AG09319 (cell line): ENCODE data around the gene ST6GALNAC6.
"Not testable (repeated sequence)": the region's sequence is repeated elsewhere in the genome, so short reads cannot be mapped to it uniquely, and the experiment has no call there.

Experiments
- DNase-seq: peaks from one replicate; pipeline ENCODE4 v3.0.0-alpha.2; 2010; ENCODE audit warnings: low read depth; ENCODE audit errors: extremely low read depth
- TF ChIP-seq, protein P1 (sequence below): IDR thresholded peaks from 2 replicates; pipeline ENCODE4 v1.5.1; 2011; ENCODE audit warnings: low read depth, mild to moderate bottlenecking, inconsistent platforms, low read length, moderate library complexity

Gene ST6GALNAC6

GRCh38 chr9:127873886-127874285, 25.5 kb downstream of the ST6GALNAC6 start:
- TF ChIP-seq, protein P1, sequence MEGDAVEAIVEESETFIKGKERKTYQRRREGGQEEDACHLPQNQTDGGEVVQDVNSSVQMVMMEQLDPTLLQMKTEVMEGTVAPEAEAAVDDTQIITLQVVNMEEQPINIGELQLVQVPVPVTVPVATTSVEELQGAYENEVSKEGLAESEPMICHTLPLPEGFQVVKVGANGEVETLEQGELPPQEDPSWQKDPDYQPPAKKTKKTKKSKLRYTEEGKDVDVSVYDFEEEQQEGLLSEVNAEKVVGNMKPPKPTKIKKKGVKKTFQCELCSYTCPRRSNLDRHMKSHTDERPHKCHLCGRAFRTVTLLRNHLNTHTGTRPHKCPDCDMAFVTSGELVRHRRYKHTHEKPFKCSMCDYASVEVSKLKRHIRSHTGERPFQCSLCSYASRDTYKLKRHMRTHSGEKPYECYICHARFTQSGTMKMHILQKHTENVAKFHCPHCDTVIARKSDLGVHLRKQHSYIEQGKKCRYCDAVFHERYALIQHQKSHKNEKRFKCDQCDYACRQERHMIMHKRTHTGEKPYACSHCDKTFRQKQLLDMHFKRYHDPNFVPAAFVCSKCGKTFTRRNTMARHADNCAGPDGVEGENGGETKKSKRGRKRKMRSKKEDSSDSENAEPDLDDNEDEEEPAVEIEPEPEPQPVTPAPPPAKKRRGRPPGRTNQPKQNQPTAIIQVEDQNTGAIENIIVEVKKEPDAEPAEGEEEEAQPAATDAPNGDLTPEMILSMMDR: no peak
- DNase-seq: no peak

GRCh38 chr9:127873223-127873691, 26.1 kb downstream of the ST6GALNAC6 start:
- no peak for DNase-seq

GRCh38 chr9:127872369-127873222, 26.8 kb downstream of the ST6GALNAC6 start:
- no peak for DNase-seq
- TF ChIP-seq, protein P1: no peak

More at GRCh38 chr9:127873223-127873691, 26.1 kb downstream of the ST6GALNAC6 start:
- TF ChIP-seq, protein P1: no peak

- TF ChIP-seq, protein P1: no peak
- DNase-seq: no peak
Measured at GRCh38 chr9:127871531-127871930, 27.9 kb downstream of the ST6GALNAC6 start.

DNA sequence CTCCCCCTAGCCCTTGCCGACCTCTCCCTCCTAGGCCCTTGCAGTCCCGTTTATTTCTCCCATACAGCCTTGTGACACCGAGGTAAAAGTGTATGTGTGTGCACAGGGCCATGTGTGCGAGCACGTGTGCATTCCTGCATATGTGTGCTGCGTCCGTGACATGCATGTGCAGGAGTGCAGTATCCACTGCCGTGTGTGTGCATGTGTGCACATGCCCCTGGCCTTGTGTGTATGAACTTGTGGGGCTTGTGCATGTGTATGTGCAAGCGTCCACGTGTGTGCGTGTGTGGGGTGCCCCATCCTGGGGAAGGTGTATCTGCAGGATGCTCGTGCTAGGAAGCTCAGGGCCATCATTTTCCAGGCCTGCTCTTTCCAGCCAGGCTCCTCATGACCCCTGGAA, 28.5 kb downstream of the ST6GALNAC6 start:
- no peak for DNase-seq
- TF ChIP-seq, protein P1: no peak

GRCh38 chr9:127870153-127870491, 29.3 kb downstream of the ST6GALNAC6 start:
- DNase-seq: not testable (repeated sequence)

DNA sequence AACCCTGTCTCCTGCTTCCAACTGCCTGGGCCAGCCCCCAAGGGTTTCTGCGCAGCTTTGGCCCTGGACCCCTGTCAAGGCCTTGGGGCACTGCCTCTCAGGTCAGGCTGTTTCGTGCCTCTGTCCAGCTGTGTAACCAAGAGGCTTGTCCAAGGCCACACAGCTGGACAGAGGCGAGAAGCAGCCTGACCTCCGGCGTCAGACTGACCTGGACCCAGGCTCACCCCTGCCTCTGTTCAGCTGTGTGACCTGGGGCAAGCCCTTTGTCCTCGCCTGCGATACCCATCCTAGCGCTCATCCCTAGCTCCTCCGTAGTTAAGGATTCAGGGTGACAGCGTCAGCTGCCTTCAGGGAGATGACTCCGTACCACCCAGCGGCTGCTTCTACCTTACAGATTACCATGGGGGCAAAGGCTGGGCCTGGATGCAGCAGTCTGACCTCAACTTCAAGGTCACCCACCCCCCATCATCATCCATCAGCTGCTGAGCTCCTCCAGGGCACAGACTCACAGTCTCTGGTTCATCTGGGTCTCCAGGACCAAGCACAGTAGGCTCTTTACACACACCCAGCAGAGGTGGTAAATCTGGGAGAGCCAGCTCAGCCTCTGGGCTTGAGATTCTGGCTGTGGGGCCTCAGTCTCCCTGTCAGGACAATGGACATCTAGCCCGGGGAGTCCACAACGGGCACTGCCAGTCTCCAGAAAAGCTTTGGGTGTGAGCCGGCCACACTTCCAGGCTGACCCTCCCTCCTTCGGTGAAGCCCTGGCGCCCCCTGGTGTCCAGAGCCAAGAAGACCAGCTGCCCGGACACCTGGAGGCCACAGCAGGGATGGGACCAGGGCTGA, 29.9 kb downstream of the ST6GALNAC6 start:
- TF ChIP-seq, protein P1: peak; percentile 91
- peak; percentile 42 for DNase-seq
